K562 (cell line): ENCODE results near the gene APIP. TPM values are rescaled to one million over a fixed set of nuclear protein-coding genes. Genes with fewer than 3 reads are reported as not detected.

Experiments
- BHLHE40 ChIP-seq: IDR thresholded peaks from 2 replicates; pipeline ENCODE4 v1.6.1; 2011; ENCODE audit warnings: low read length, improper control_type of control experiment
- BRCA1 ChIP-seq, 2 experiments: fragments of 450-650 bp in 1 of 2; sonication (generic) in 1 of 2; formaldehyde crosslinking in 1 of 2; IDR thresholded peaks; 2 replicates each; pipeline versions ENCODE4 v1.5.0 to v1.6.1; 2017 to 2020; ENCODE audit warnings: mild to moderate bottlenecking in 1 of 2, missing genetic modification reagents in 1 of 2
- FOXA3 ChIP-seq, 2 experiments: fragments of 450-650 bp in 1 of 2; sonication (generic) in 1 of 2; formaldehyde crosslinking; IDR thresholded peaks in 1 of 2; conservative IDR thresholded peaks in 1 of 2; 2 replicates each; pipeline versions ENCODE4 v1.4.0 to v1.8.0; 2020 to 2022; ENCODE audit warnings: mild to moderate bottlenecking in 2 of 2, missing genetic modification reagents in 1 of 2
- HDAC1 ChIP-seq, 2 experiments: fragments of 450-650 bp; IDR thresholded peaks; 2 replicates each; pipeline ENCODE4 v1.6.1; 2016 to 2017; ENCODE audit warnings: inconsistent platforms in 1 of 2, mild to moderate bottlenecking in 1 of 2, moderate library complexity in 1 of 2
- KDM1A ChIP-seq, 2 experiments: fragments of 450-650 bp; IDR thresholded peaks; 2 replicates each; pipeline ENCODE4 v1.6.1; 2016; ENCODE audit warnings: mild to moderate bottlenecking in 2 of 2
- KDM5B ChIP-seq: fragments of 200-600 bp; sonication (generic); IDR thresholded peaks from 2 replicates; pipeline ENCODE4 v1.6.1; 2012; ENCODE audit warnings: low read depth, mild to moderate bottlenecking, moderate library complexity, low read length, control low read depth, inconsistent platforms; ENCODE audit not compliant: insufficient replicate concordance
- MEF2D ChIP-seq: conservative IDR thresholded peaks from 2 replicates; pipeline ENCODE4 v1.6.1; 2016; ENCODE audit warnings: low read depth, missing genetic modification characterization, missing compliant biosample characterization
- NCOA2 ChIP-seq, 2 experiments: fragments of 450-650 bp; IDR thresholded peaks; 2 replicates each; pipeline ENCODE4 v1.6.1; 2018; ENCODE audit warnings: mild to moderate bottlenecking in 2 of 2, moderate library complexity in 1 of 2; ENCODE audit not compliant: partially characterized antibody in 2 of 2
- NFE2 ChIP-seq: IDR thresholded peaks from 2 replicates; pipeline ENCODE4 v1.6.1; 2014; ENCODE audit warnings: antibody characterized with exemption, low read depth
- NFIC ChIP-seq: fragments of 450-650 bp; IDR thresholded peaks from 2 replicates; pipeline ENCODE4 v1.6.1; 2017; ENCODE audit warnings: mild to moderate bottlenecking, inconsistent platforms
- NR3C1 ChIP-seq: sonication (generic); formaldehyde crosslinking; IDR thresholded peaks from 2 replicates; pipeline ENCODE4 v1.8.1; 2022; ENCODE audit warnings: missing genetic modification reagents
- RBBP5 ChIP-seq: fragments of 200-600 bp; sonication (generic); IDR thresholded peaks from 2 replicates; pipeline ENCODE4 v1.6.1; 2012; ENCODE audit warnings: borderline replicate concordance, mild to moderate bottlenecking, low read length, control low read depth, inconsistent platforms; ENCODE audit not compliant: insufficient read depth, poor library complexity, severe bottlenecking
- RBM14 ChIP-seq: fragments of 200-400 bp; formaldehyde crosslinking; IDR thresholded peaks from 2 replicates; pipeline ENCODE4 v1.6.1; 2018; ENCODE audit warnings: low read depth, mild to moderate bottlenecking, low read length, moderate library complexity, borderline replicate concordance; ENCODE audit not compliant: insufficient read depth
- SMARCA4 ChIP-seq: fragments of 450-650 bp; IDR thresholded peaks from 2 replicates; pipeline ENCODE4 v1.6.1; 2016
- TAF1 ChIP-seq: IDR thresholded peaks from 2 replicates; pipeline ENCODE4 v1.6.1; 2011; ENCODE audit warnings: mild to moderate bottlenecking, low read length, moderate library complexity; ENCODE audit not compliant: insufficient read depth, control insufficient read depth, severe bottlenecking; ENCODE audit errors: extremely low read depth
- TCFL5 ChIP-seq: fragments of 250-450 bp; sonication (Bioruptor Pico); conservative IDR thresholded peaks from 2 replicates; pipeline ENCODE4 v1.6.1; 2021; ENCODE audit warnings: mild to moderate bottlenecking, moderate library complexity, matching md5 sums
- YY1 ChIP-seq, 3 experiments: IDR thresholded peaks; 2 replicates each; pipeline ENCODE4 v1.6.1; 2011; ENCODE audit warnings: low read length in 2 of 3, mild to moderate bottlenecking in 2 of 3, moderate library complexity in 2 of 3, borderline replicate concordance in 1 of 3, control low read depth in 1 of 3, low read depth in 1 of 3; ENCODE audit not compliant: insufficient read depth in 3 of 3, insufficient replicate concordance in 2 of 3, control insufficient read depth in 1 of 3, insufficient read length in 1 of 3; ENCODE audit errors: extremely low read depth in 1 of 3
- ZBTB9 ChIP-seq: fragments of 450-650 bp; formaldehyde crosslinking; IDR thresholded peaks from 2 replicates; pipeline ENCODE4 v1.4.0; 2020; ENCODE audit warnings: mild to moderate bottlenecking, moderate library complexity
- ZNF24 ChIP-seq: fragments of 450-650 bp; IDR thresholded peaks from 2 replicates; pipeline ENCODE4 v1.6.1; 2016
- polyA plus RNA-seq, 8 experiments: library from polyadenylated mRNA; depleted of rRNA in 4 of 8; stranded (reverse) in 5 of 8; unstranded in 3 of 8; fragments of >200 nt; fragmentation: Nextera tagmentation in 2 of 8; fragmentation: Illumina TruSeq in 1 of 8; extraction: Ambion mirVana in 2 of 8; extraction: Trizol in 1 of 8; gene quantifications; 2 replicates each; pipeline versions ENCODE4 v1.2.1 to v1.2.3, GENCODE V29; 2011 to 2014; ENCODE audit warnings: inconsistent platforms in 1 of 8, missing spikeins in 1 of 8
- total RNA-seq, 7 experiments: library from RNA; depleted of rRNA in 6 of 7; stranded (reverse); fragments of >200 nt in 6 of 7; fragmentation: Illumina TruSeq in 2 of 7; extraction: Trizol in 2 of 7; gene quantifications; 2 replicates each; pipeline versions ENCODE4 v1.2.1 to v1.2.3, GENCODE V29; 2011 to 2021; ENCODE audit warnings: low replicate concordance in 1 of 7
- TF ChIP-seq, protein P1 (sequence below): sonication (generic); formaldehyde crosslinking; IDR thresholded peaks from 2 replicates; pipeline ENCODE4 v1.8.1; 2023; ENCODE audit warnings: mild to moderate bottlenecking, missing genetic modification reagents, moderate library complexity
- TF ChIP-seq, protein P2 (sequence below): sonication (generic); formaldehyde crosslinking; IDR thresholded peaks from 2 replicates; pipeline ENCODE4 v1.4.0; 2020; ENCODE audit warnings: mild to moderate bottlenecking, missing genetic modification reagents

Gene APIP
- total and polyA plus RNA-seq, 9 of the 15 experiments (the other 6 are each of a cell fraction or from before 2014, with no cell fraction given) = 63.7 to 110 (median 82.8) TPM

DNA sequence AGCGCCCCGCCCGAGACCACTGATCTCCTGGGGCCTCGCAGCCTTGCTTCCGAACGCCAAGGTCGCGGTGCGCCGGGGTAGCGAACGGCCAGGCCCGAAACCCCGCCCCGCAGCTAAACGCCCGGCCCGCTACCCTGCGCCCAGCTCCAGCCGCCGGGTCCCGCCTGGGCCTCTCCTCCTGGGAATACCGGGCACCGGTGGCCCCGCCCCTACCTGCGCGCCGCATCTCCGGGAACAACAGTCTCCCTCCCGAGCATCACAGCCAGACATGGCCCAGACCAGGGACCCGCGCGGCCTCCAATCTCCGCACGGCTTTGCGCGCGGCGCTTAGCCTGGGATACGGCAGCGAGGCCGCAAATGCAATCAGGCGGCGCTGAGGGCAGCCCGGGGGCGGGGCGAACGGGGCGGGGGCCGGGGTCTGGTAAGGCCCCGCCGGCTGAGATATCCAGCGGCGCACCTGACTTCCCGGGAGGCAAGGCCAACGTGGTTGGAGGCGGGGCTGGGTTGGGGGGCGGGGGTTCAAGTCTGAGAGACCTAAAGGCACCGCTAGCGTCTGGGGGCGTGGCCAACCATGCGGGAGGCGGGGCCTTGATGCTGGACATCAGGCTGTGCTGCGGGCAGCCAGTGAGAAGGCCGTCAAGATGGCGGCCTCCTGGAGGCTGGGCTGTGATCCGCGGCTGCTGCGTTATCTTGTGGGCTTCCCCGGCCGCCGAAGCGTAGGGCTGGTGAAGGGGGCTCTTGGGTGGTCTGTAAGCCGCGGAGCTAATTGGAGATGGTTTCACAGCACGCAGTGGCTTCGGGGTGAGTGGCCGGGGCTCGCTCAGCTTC lies at the start of gene APIP, which contains the start of gene PDHX (continued):
- TF ChIP-seq TAF1 = peak; percentile 81
- no peak for TF ChIP-seq TCFL5 (CRISPR knock-in tag)
- TF ChIP-seq KDM1A (IDR thresholded peaks at IDR 0.05) = 0 out of 4 replicates have a peak, but pooled peaks of 1 of the 2 experiments have one; percentile 23
- peak; percentile 58; the same call in 1 of the 2 replicates for TF ChIP-seq NR3C1 (CRISPR knock-in tag)
- 0 out of 2 replicates have a peak, but pooled peaks have one; percentile 14 for TF ChIP-seq ZNF24
- TF ChIP-seq BRCA1 (IDR thresholded peaks at IDR 0.05) = no peak
- no peak for TF ChIP-seq BRCA1 (CRISPR knock-in tag; IDR thresholded peaks at IDR 0.05)
- TF ChIP-seq BHLHE40 = peak; percentile 74; the same call in 1 of the 2 replicates
- TF ChIP-seq, protein P1, sequence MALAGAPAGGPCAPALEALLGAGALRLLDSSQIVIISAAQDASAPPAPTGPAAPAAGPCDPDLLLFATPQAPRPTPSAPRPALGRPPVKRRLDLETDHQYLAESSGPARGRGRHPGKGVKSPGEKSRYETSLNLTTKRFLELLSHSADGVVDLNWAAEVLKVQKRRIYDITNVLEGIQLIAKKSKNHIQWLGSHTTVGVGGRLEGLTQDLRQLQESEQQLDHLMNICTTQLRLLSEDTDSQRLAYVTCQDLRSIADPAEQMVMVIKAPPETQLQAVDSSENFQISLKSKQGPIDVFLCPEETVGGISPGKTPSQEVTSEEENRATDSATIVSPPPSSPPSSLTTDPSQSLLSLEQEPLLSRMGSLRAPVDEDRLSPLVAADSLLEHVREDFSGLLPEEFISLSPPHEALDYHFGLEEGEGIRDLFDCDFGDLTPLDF (CRISPR knock-in tag) = peak; percentile 71
- TF ChIP-seq FOXA3 (CRISPR knock-in tag; conservative IDR thresholded peaks at IDR 0.05 in 1 of 2, IDR thresholded peaks at IDR 0.05 in 1 of 2) = peak in 1 of 2 experiments; percentile 76; a peak in 1 of 4 replicates
- no peak for TF ChIP-seq MEF2D (tag)
- TF ChIP-seq RBM14 = 0 out of 2 replicates have a peak, but pooled peaks have one; percentile 64
- TF ChIP-seq, protein P2, sequence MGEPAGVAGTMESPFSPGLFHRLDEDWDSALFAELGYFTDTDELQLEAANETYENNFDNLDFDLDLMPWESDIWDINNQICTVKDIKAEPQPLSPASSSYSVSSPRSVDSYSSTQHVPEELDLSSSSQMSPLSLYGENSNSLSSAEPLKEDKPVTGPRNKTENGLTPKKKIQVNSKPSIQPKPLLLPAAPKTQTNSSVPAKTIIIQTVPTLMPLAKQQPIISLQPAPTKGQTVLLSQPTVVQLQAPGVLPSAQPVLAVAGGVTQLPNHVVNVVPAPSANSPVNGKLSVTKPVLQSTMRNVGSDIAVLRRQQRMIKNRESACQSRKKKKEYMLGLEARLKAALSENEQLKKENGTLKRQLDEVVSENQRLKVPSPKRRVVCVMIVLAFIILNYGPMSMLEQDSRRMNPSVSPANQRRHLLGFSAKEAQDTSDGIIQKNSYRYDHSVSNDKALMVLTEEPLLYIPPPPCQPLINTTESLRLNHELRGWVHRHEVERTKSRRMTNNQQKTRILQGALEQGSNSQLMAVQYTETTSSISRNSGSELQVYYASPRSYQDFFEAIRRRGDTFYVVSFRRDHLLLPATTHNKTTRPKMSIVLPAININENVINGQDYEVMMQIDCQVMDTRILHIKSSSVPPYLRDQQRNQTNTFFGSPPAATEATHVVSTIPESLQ (CRISPR knock-in tag) = 0 out of 2 replicates have a peak, but pooled peaks have one; percentile 17
- peak; percentile 27; the same call in 1 of the 2 replicates for TF ChIP-seq SMARCA4
- peak; percentile 88 to 99 (median 97) for TF ChIP-seq YY1 (IDR thresholded peaks at IDR 0.05; ENCODE audit: borderline replicate concordance in 1 of 3, control insufficient read depth in 1 of 3, extremely low read depth in 1 of 3, insufficient read depth in 3 of 3, insufficient read length in 1 of 3, insufficient replicate concordance in 2 of 3, low read depth in 1 of 3, low read length in 2 of 3)
- TF ChIP-seq RBBP5 = peak; percentile 82
- peak; percentile 55; the same call in 1 of the 2 replicates for TF ChIP-seq NFIC
- TF ChIP-seq NCOA2 (IDR thresholded peaks at IDR 0.05; ENCODE audit: partially characterized antibody in 2 of 2) = peak in 1 of 2 experiments; percentile 93
- peak in 1 of 2 experiments; percentile 38; a peak in 2 of 4 replicates for TF ChIP-seq HDAC1 (IDR thresholded peaks at IDR 0.05)
- TF ChIP-seq ZBTB9 (CRISPR knock-in tag) = peak; percentile 50; the same call in 1 of the 2 replicates
- 0 out of 2 replicates have a peak, but pooled peaks have one; percentile 20 for TF ChIP-seq NFE2
- TF ChIP-seq KDM5B = peak; percentile 98
